Epithelial cell of proximal tubule (primary cell): ENCODE measurements around the gene CLCNKB. TPM values are rescaled to one million over a fixed set of nuclear protein-coding genes. Genes with fewer than 3 reads are reported as not detected.
"Not testable (repeated sequence)": the region's sequence is repeated elsewhere in the genome, so short reads cannot be mapped to it uniquely, and the experiment has no call there.

Experiments used
- DNase-seq: peaks from one replicate; pipeline ENCODE4 v3.0.0-alpha.2; 2011; ENCODE audit warnings: low read depth
- H3K4me3 ChIP-seq: 2 replicates; pipeline ENCODE4 v1.5.1; 2011; ENCODE audit warnings: low read depth, mild to moderate bottlenecking, low read length
- CTCF ChIP-seq: conservative IDR thresholded peaks from 2 replicates; pipeline ENCODE4 v1.5.1; 2012; ENCODE audit warnings: low read depth, mild to moderate bottlenecking, low read length
- total RNA-seq: library from RNA; depleted of rRNA; stranded (reverse); fragments of >200 nt; gene quantifications from 2 replicates; pipeline ENCODE4 v1.2.3, GENCODE V29; 2015

The CLCNKB gene
- total RNA-seq, 1 donor from 2014 or later = 0.98 TPM

GRCh38 chr1:16061266-16061665, 17.7 kb downstream of the CLCNKB start:
- DNase-seq = no peak
- TF ChIP-seq CTCF = no peak
- no peak overlapping the region for H3K4me3 ChIP-seq

GRCh38 chr1:16061989-16062686, 18.6 kb downstream of the CLCNKB start:
- not testable (repeated sequence) for H3K4me3 ChIP-seq, DNase-seq

GRCh38 chr1:16062687-16063075, 19.1 kb downstream of the CLCNKB start:
- DNase-seq, H3K4me3 ChIP-seq: not testable (repeated sequence)

- DNase-seq = no peak
- no peak overlapping the region for H3K4me3 ChIP-seq
- no peak for TF ChIP-seq CTCF
Observed at GRCh38 chr1:16063226-16063829, 19.7 kb downstream of the CLCNKB start.

GRCh38 chr1:16063921-16064320, 20.3 kb downstream of the CLCNKB start:
- TF ChIP-seq CTCF = no peak
- H3K4me3 ChIP-seq = no peak overlapping the region
- no peak for DNase-seq

- no peak for DNase-seq
Observed at GRCh38 chr1:16064536-16065268, 21.1 kb downstream of the CLCNKB start.

GRCh38 chr1:16065269-16065576, 21.6 kb downstream of the CLCNKB start:
- no peak overlapping the region for H3K4me3 ChIP-seq
- no peak for DNase-seq
- TF ChIP-seq CTCF = no peak

More at GRCh38 chr1:16064536-16065268, 21.1 kb downstream of the CLCNKB start:
- no peak overlapping the region for H3K4me3 ChIP-seq
- TF ChIP-seq CTCF = no peak

GRCh38 chr1:16066245-16066644, 22.7 kb downstream of the CLCNKB start:
- no peak for TF ChIP-seq CTCF

More at GRCh38 chr1:16066245-16066644, 22.7 kb downstream of the CLCNKB start:
- no peak overlapping the region for H3K4me3 ChIP-seq
- DNase-seq = no peak
